AG08395 (cell line): ENCODE measurements around the gene XKR8.

Experiments
- DNase-seq: peaks from one replicate; pipeline ENCODE4 v3.0.0; 2012; ENCODE audit warnings: mixed read lengths, low spot score

XKR8 gene, protein sequence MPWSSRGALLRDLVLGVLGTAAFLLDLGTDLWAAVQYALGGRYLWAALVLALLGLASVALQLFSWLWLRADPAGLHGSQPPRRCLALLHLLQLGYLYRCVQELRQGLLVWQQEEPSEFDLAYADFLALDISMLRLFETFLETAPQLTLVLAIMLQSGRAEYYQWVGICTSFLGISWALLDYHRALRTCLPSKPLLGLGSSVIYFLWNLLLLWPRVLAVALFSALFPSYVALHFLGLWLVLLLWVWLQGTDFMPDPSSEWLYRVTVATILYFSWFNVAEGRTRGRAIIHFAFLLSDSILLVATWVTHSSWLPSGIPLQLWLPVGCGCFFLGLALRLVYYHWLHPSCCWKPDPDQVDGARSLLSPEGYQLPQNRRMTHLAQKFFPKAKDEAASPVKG

DNA sequence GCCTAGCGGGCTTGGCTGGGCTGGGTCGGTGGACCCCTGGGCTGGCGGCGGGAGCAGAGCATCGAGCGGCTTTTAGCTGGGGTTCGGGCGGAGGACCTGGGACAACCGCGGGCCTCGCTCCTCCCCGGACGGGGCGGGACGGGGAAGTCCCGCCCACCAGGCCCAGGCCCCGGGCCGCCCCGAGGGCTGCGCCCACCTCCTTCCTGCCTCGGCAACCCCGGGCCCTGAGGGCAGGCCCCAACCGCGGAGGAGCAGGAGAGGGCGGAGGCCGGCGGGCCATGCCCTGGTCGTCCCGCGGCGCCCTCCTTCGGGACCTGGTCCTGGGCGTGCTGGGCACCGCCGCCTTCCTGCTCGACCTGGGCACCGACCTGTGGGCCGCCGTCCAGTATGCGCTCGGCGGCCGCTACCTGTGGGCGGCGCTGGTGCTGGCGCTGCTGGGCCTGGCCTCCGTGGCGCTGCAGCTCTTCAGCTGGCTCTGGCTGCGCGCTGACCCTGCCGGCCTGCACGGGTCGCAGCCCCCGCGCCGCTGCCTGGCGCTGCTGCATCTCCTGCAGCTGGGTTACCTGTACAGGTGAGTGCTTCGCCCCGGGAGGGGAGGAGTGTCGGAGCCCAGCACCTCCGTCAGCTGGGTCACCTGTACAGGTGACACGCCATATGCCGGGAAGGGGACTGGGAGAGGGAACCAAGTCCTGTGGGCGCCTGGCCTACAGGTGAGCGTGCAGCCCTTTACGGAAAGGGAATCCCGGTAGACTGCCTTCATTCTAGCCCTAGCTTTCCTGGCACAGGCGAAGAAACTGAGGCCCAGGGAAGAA is at the start of gene XKR8:
XKR8 (plus strand) TSS at position 182 of the 812 bp plus-strand sequence; CDS start at position 279, 97 bp downstream.
- peak; percentile 94 for DNase-seq

DNA sequence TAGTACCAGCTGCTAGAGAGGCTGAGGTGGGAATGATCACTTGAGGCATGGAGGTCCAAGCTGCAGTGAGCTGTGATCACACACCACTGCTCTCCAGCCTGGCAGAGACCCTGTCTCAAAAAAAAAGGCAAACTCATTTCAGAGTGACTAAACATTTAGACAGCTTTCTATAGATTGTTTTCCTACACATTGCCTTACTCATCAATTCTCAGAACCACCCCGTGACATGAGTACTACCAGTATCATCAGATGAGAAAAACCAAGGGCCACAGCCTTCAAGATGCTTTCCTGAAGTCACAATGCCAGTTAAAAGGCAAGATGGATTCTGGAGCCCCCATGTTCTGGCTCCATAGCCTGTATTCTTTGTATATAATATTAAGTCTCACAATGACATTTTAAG is 47.3 kb upstream of the XKR8 start:
- no peak for DNase-seq

DNA sequence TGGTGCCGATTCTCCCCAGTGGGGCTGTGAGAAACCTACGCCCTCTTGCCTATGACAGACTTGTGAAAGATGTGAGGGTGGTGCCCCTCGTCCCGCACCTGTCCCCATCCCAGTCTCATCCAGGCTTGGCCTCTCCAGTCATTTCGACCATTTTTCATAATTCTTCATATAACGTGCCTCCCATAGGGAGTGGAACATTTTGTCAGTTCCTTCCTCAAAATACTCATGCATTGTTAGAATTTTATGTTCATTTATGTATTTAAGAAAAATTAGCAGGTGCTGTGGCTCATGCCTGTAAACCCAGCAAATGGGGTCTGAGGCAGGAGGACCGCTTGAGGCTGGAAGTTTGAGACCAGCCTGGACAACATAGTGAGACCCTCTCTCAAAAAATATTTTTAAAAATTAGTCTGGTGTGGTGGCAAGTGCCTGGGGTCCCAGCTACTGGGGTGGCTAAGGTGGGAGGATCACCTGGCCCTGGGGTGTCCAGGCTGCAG is 44.6 kb upstream of the XKR8 start:
- no peak for DNase-seq

DNA sequence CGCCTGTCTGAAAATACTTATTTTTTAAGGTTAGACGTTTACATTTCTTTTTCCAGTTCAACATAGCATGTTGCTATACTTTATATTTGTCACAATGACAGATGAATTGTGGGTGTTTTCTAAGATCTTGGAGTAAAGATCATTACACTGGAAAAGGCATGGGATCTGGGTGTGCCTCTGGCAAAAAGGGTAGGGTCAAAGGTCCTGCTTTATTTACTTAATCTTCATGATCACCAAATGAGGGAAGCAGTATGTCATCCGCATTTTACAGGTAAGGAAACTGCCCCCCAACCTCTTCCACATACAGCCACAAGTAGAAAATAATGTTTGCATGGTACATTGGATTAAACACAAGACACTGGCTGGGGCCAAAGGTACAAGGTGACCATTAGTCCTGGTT is 37.5 kb upstream of the XKR8 start:
- DNase-seq, result no peak

DNA sequence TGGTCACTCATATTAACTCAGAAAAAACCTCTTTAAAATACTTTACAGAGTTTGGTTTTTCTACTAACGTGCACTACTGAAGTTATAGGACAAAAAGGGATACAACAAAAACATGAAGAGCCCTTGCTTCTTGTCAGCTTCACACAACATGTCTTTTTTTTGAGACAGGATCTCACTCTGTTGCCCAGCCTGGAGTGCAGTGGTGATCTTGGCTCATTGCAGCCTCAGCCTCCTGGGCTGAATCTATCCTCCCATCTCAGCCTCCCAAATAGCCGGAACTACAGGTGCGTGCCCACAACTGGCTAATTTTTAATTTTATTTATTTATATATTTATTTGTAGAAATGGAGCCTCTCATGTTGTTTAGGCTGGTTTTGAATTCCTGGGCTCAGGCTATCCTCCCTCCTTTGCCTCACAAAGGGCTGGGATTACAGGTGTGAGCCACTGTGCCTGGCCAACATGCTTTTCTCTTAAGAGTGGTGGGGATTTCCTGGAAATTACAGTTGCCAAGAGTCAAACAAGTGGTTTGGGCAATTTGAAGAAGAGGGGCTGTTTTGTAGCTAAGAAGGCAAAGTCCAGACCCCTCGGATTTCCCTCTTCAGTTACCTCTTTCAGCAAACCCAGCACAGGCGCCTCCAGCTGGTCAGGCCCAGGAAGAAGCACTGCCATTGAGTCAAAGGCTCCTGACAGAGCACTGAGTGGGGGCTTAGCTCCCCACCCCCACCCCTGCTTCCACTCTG is 31.4 kb upstream of the XKR8 start:
- no peak for DNase-seq

DNA sequence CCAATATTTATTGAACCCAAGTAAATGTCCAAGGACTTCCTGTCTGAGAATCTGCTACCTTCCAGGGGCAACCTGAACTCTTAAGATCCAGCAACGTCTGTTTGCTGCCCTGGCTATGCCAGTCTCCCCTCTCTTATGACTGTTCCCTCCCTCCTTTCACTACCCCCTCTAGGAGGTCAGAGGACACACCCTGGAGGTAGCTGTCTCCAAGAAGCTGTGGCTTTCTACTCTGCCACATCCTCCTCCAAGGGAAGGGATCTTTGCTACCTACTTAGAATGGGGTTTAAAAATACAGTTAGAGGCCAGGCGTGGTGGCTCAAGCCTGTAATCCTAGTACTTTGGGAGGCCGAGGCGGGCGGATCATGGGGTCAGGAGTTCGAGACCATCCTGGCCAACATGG is 28.6 kb upstream of the XKR8 start:
- DNase-seq, result no peak

DNA sequence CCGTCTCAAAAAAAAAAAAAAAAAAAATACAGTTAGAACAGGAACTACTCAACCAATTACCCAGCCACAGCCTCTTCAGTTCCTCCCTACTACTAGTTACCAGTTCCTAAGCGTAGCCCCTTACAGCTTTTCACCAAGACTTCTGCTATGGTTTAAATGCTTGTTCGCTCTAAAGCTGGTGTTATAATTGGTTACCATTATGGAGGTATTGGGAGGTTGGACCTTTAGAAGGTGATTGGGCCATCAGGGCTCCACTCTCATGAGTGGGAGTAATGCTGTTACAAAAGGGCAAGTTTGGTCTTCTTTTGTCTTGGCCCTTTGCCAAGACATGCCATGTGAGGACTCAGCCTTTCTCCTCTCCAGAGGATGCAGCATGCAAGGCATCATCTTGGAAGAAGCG is 28.0 kb upstream of the XKR8 start:
- DNase-seq, result no peak

DNA sequence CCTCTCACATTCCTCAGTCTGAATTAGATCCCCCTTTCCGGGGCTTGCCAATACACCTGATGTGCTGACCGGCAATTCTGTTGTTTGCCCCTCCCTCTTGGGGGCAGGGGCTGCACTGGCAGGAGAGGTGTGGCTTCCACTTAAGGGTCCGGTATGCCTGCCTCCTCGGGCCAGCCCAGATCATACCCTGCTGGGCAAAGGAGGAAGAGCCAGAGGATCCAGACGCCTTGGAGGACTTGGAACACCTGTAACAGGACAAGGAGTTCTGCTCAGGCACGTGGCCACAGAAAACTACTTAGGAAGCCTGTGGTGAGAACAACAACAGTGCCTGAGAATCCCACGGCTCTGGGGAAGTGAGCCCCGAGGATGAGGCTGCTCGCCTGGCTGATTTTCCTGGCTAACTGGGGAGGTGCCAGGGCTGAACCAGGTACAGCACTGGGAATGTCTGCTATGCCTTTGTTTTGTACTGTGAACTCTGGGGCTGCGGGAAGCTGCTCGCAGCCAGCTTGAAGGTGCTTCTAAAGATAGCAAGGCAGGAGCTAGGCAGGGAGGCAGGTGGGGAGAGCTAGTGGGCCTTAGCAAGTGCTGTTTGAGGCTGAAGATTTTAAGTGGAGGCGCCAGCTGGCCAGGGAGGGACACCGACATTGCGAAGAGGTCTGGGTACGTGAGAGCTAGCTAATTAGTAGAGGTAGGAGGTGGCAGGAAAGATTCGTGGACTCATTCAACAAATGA is 24.8 kb upstream of the XKR8 start, which contains the start of gene SMPDL3B:
SMPDL3B (plus strand) TSS at position 183 of the 732 bp plus-strand sequence; CDS start at position 367, 184 bp downstream.
- no peak for DNase-seq

DNA sequence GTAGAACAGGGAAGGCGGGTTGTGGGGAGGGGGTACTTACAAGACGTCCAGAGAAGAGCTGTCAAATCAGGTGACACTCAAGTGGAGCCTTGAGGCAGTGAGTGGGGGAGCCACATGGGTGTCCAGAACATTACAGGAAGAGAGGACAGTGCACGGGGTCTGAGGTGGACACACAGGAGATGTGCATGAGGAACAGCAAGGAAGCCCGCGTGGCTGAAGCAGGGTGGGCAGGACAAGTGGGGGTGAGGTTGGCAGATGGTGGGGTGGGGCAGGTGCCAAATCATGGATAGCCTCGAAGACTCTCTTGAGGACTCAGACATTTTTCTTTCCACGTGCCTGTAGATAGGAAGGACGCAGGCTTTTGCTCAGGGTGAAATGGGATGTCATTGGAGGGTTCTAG is 24.1 kb upstream of the XKR8 start:
- DNase-seq, result no peak

DNA sequence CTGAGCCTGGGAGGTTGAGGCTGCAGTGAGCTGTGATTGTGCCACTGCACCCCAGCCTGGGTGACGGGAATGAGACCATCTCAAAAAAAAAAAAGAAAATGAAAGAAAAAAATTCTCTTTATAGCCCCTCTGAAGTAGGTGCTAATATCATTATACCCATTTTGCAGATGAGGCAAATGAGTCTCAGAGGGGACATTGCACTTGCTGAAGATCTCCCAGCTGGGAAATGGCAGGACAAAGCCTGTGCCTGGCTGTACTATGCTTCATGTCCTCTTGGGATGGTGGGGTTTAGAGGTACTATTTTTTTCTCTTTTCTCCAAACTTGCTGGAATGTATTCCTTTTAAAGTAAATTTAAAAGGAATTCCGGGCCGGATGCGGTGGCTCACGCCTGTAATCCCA is 23.4 kb upstream of the XKR8 start:
- DNase-seq, result no peak

DNA sequence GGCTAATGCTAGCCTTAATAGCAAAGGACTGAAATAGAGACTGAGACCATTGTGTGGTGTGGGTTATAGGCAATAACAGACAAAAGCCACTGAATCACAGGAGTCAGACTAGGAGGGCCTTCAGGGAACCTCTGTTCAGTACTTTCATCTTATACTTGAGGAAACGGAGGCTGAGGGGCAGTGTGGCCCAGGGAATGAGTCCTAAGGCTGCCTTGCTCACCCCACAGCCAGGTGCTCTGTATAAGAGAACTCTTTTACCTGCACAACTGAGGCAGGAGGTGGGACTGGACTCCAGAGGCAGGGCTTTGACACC is 22.3 kb upstream of the XKR8 start:
- DNase-seq, result no peak

DNA sequence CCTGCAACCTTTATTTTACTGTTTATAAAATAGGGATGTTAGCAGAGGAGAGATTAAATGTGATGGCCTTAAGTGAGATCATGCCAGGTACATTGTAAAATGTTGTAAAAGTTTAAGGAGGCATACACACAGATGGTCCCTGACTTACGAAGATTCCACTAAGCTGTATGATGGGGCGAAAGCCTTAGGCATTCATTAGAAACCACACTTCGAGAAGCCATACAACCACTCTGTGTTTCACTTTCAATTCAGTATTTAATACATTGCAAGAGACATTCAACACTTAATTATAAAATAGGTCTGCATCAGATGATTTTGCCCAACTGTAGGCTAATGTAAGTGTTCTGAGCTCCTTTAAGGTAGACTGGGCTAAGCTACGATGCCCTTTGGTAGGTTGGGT is 21.3 kb upstream of the XKR8 start:
- DNase-seq, result no peak

DNA sequence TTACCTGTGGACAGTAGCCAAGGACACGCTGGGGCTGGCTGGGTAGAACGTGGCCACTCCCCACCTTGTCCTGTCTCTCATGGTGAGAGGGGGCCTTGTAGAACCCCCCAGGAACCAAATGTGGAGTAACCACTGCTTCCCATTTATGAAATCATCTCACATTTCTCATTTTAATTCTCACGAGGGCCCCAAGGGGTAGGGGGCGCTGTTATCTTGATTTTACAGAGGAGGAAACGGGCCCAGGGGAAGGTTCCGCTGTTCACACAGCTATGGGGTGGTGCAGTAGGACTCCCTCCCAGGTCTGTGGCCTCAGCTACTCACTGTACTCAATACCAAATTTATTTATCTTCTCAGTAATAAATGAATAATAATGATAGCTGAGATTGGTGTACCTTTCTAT is 19.5 kb upstream of the XKR8 start:
- peak; percentile 34 for DNase-seq

DNA sequence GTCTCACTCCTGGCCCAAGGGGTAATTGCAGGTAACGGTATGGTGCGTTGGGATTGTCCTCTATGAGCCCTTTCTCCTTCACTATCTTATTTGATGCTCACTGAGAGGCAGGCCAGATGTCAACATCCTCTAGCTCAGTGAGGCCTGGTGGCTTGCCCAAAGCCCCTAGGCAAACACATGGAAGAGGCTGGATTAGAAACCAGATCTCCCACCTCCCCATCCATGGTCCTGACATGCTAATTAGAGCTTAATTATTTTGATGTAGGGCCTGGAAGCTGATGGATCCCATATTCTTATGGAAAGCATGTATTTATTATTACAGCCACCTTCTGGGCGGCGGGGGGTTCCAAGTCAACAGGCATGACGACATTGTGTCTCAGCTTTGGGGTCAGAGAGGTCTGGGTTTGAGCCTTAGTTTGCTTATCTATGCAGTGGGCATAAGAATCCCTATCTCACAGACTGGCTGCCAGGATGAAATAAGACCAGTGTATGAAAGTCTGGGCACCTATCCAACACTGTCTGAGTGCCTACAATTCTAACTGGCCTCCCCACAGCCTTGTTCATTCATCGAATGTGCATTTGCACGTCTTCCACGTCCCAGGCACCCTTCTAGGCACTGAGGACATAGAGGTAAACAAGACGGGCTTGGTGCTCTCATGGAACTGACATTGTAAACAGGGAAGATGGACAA is 18.8 kb upstream of the XKR8 start:
- DNase-seq, result no peak

DNA sequence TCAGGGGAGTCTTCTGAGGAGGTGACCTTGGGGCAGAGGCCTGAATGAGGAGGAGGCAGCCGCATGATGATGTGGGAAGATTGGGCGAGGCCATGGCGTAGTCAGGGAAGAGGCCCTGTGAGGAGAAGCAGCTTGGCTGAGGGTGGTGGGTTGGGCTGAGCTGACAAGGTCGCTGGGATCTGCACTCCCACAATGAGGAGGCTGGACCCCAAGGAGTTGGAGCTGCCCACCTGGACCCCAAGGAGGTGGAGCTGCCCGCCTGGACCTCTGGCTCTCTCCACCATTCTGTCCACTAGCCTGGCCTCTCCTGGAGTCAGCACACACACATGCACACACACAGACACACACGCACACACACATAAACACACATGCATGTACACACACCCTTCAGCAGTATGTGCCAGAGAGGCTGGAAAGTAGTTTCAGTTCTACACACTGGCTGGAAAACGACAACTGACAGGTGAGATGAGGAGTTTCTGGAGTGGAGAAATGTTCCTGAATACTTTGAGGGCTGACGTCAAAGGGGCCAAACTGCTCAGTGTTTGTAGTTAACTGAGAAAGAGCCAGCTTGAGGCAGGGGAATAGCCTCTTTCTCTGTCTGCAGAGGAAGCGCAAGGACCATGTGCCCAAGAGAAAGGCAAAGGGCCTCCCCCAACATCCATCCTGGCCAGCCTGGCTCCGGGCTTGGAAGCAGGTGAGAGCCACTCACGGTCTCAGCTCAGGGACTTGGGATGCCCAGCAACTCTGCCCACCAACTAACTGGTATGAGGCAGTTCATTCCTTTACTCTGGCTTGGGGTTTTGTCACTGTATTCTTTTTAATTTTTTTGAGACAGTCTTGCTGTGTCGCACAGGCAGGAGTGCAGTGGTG is 17.9 kb upstream of the XKR8 start:
- no peak for DNase-seq

DNA sequence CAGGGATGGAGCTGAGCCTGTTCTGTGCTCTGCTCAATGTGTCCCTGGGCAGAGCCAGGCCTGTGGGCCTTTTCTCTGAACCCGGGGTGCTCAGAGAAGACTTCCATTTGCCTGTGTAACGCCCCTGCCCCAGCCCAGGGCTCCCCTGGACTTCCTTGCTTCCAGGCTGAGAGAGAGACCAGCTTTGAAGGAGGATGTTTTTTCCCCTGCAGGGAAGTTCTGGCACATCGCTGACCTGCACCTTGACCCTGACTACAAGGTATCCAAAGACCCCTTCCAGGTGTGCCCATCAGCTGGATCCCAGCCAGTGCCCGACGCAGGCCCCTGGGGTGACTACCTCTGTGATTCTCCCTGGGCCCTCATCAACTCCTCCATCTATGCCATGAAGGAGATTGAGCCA is 14.8 kb upstream of the XKR8 start:
- DNase-seq, result no peak

DNA sequence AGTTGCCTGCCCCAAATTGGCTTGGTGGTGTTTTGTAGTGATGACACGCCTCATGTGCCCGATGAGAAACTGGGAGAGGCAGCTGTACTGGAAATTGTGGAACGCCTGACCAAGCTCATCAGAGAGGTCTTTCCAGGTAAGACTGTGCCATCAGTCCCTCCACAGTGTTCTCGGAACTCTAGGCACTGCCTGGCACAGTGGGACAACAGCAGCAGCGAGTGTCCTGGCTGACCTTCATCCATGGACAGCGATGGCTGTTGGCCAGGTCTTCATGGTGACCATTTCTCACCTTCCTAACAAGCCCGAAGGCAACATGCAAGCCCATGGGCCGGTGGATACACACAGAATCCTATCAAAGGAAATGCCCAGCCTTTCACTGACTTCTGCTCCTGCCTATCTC is 10.7 kb upstream of the XKR8 start:
- no peak for DNase-seq

DNA sequence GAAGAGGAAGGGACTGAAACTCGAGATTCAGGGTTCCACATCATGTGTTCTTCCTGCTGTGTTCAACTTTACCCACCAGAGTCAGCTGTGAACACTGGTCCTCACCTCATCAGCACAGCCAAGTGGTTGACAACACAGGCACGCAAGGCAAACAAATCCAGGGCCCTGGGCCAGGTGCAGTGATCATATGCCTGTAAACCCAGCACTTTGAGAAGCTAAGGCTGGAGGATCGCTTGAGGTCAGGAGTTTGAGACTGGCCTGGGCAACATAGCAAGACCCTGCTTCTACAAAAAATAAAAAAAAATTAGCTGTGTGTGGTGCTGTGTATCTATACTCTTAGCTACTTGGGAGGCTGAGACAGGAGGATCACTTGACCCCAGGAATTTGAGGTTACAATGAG is 8.4 kb upstream of the XKR8 start:
- no peak for DNase-seq

DNA sequence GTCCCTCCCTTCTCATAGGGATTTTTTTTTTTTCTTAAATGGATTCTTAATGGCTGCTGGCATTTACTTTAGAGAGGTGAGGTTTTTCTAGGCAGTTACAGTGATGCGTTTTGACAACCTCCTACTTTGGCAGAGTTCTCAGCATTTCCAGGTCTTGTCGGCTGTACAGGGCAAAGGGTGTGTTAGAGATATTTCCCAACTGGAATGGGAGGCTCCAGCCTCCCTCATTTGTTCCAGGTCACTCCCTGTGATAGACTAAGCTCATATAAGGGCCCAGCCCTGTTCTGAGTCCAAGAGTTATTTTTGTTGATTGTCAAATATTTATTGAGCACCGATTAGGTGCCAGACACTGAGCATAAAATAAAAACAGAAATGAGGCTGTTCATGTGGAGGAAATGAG is 7.6 kb upstream of the XKR8 start:
- DNase-seq, result no peak

DNA sequence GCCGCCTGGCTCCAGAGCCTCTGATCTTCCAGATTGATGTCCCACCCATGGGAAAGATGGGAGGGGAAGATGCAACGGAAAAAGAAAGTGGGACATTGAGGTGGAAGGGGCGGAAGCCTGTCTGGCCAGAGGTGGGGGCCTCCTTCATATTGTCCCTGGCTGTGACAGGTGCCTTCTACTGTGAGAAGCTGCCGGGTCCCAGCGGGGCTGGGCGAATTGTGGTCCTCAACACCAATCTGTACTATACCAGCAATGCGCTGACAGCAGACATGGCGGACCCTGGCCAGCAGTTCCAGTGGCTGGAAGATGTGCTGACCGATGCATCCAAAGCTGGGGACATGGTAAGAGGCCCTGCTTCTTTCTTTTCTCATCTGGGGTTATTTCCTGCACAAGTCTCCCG is 5.6 kb upstream of the XKR8 start:
- no peak for DNase-seq
